Measurements from ENCODE around the gene ACAD10. TPM values are rescaled to one million over a fixed set of nuclear protein-coding genes. Genes with fewer than 3 reads are reported as not detected.
"Not testable (repeated sequence)": the region's sequence is repeated elsewhere in the genome, so short reads cannot be mapped to it uniquely, and the experiment has no call there.

Gene ACAD10
- total RNA-seq, 1 donor = 18.1 TPM

GRCh38 chr12:111642681-111643426 lies 43.0 kb upstream of the ACAD10 start:
- Histone ChIP-seq H3K9me3 (ENCODE audit: low read depth, low read length) (no peaks in the 10 kb centered on the region), H2AFZ (ENCODE audit: low read length) (no peak overlapping the region), H3K79me2 (ENCODE audit: insufficient read depth, low read length) (no peaks in the 10 kb centered on the region), H3K4me2 (ENCODE audit: insufficient read depth, low read length) (no peak overlapping the region), H4K20me1 (ENCODE audit: insufficient read depth, low read length) (peaks cover 6% of the 10 kb centered on the region), H3K36me3 (ENCODE audit: insufficient read depth, low read length) (peaks cover 31% of the 10 kb centered on the region), H3K4me3 (ENCODE audit: insufficient read depth, low read length) (no peak overlapping the region), H3K4me1 (ENCODE audit: insufficient read depth, low read length) (peaks cover 11% of the 10 kb centered on the region), H3K27me3 (ENCODE audit: insufficient read depth, low read length) (no peaks in the 10 kb centered on the region), H3K27ac (ENCODE audit: low read depth, low read length) (peak overlapping the region; percentile 50)
- no peak for TF ChIP-seq CTCF (IDR thresholded peaks at IDR 0.05; ENCODE audit: extremely low read depth, low read depth, low read length)
- DNase-seq (ENCODE audit: insufficient read length, low spot score, missing footprints) = no peak

GRCh38 chr12:111643427-111643826 lies 42.4 kb upstream of the ACAD10 start:
- H3K4me1 ChIP-seq (ENCODE audit: insufficient read depth, low read length) = peaks cover 11% of the 10 kb centered on the region
- H3K79me2 ChIP-seq (ENCODE audit: insufficient read depth, low read length) = no peaks in the 10 kb centered on the region
- TF ChIP-seq CTCF (IDR thresholded peaks at IDR 0.05; ENCODE audit: extremely low read depth, low read depth, low read length) = no peak
- no peaks in the 10 kb centered on the region for H3K9me3 ChIP-seq (ENCODE audit: low read depth, low read length)
- peak overlapping the region; percentile 50 for H3K27ac ChIP-seq (ENCODE audit: low read depth, low read length)
- no peak overlapping the region for H3K4me2 ChIP-seq (ENCODE audit: insufficient read depth, low read length)
- H2AFZ ChIP-seq (ENCODE audit: low read length) = no peak overlapping the region
- peak; percentile 72 for DNase-seq (ENCODE audit: insufficient read length, low spot score, missing footprints)
- H3K36me3 ChIP-seq (ENCODE audit: insufficient read depth, low read length) = peaks cover 31% of the 10 kb centered on the region
- H4K20me1 ChIP-seq (ENCODE audit: insufficient read depth, low read length) = peaks cover 6% of the 10 kb centered on the region
- H3K4me3 ChIP-seq (ENCODE audit: insufficient read depth, low read length) = no peak overlapping the region
- no peaks in the 10 kb centered on the region for H3K27me3 ChIP-seq (ENCODE audit: insufficient read depth, low read length)

GRCh38 chr12:111645433-111645832 lies 40.4 kb upstream of the ACAD10 start:
- no peaks in the 10 kb centered on the region for H3K9me3 ChIP-seq (ENCODE audit: low read depth, low read length)
- no peak overlapping the region for H3K4me2 ChIP-seq (ENCODE audit: insufficient read depth, low read length)
- peaks cover 42% of the 10 kb centered on the region for H3K36me3 ChIP-seq (ENCODE audit: insufficient read depth, low read length)
- peaks cover 6% of the 10 kb centered on the region for H4K20me1 ChIP-seq (ENCODE audit: insufficient read depth, low read length)
- no peaks in the 10 kb centered on the region for H3K79me2 ChIP-seq (ENCODE audit: insufficient read depth, low read length)
- no peak for TF ChIP-seq CTCF (IDR thresholded peaks at IDR 0.05; ENCODE audit: extremely low read depth, low read depth, low read length)
- H2AFZ ChIP-seq (ENCODE audit: low read length) = no peak overlapping the region
- peaks cover 11% of the 10 kb centered on the region for H3K4me1 ChIP-seq (ENCODE audit: insufficient read depth, low read length)
- no peak for DNase-seq (ENCODE audit: insufficient read length, low spot score, missing footprints)
- H3K27ac ChIP-seq (ENCODE audit: low read depth, low read length) = no peak overlapping the region
- H3K27me3 ChIP-seq (ENCODE audit: insufficient read depth, low read length) = no peaks in the 10 kb centered on the region
- H3K4me3 ChIP-seq (ENCODE audit: insufficient read depth, low read length) = no peak overlapping the region

- peaks cover 60% of the 10 kb centered on the region for H3K36me3 ChIP-seq (ENCODE audit: insufficient read depth, low read length)
Measured at GRCh38 chr12:111650912-111651311, 34.9 kb upstream of the ACAD10 start.

GRCh38 chr12:111652530-111652929 lies 33.3 kb upstream of the ACAD10 start:
- peaks cover 57% of the 10 kb centered on the region for H3K36me3 ChIP-seq (ENCODE audit: insufficient read depth, low read length)
- not testable (repeated sequence) for H2AFZ ChIP-seq (ENCODE audit: low read length); H3K4me2 ChIP-seq (ENCODE audit: insufficient read depth, low read length); H3K4me1 ChIP-seq (ENCODE audit: insufficient read depth, low read length); H3K9me3 ChIP-seq (ENCODE audit: low read depth, low read length); H3K79me2 ChIP-seq (ENCODE audit: insufficient read depth, low read length); H3K4me3 ChIP-seq (ENCODE audit: insufficient read depth, low read length); H3K27me3 ChIP-seq (ENCODE audit: insufficient read depth, low read length); DNase-seq (ENCODE audit: insufficient read length, low spot score, missing footprints); H4K20me1 ChIP-seq (ENCODE audit: insufficient read depth, low read length); H3K27ac ChIP-seq (ENCODE audit: low read depth, low read length)

More at GRCh38 chr12:111650912-111651311, 34.9 kb upstream of the ACAD10 start:
- no peaks in the 10 kb centered on the region for H3K9me3 ChIP-seq (ENCODE audit: low read depth, low read length)
- H3K4me2 ChIP-seq (ENCODE audit: insufficient read depth, low read length) = no peak overlapping the region
- no peak for DNase-seq (ENCODE audit: insufficient read length, low spot score, missing footprints)
- no peak overlapping the region for H3K27ac ChIP-seq (ENCODE audit: low read depth, low read length)
- H3K4me3 ChIP-seq (ENCODE audit: insufficient read depth, low read length) = no peak overlapping the region
- H3K79me2 ChIP-seq (ENCODE audit: insufficient read depth, low read length) = no peaks in the 10 kb centered on the region
- no peak for TF ChIP-seq CTCF (IDR thresholded peaks at IDR 0.05; ENCODE audit: extremely low read depth, low read depth, low read length)
- H2AFZ ChIP-seq (ENCODE audit: low read length) = no peak overlapping the region
- H3K27me3 ChIP-seq (ENCODE audit: insufficient read depth, low read length) = no peaks in the 10 kb centered on the region
- peaks cover 4% of the 10 kb centered on the region for H4K20me1 ChIP-seq (ENCODE audit: insufficient read depth, low read length)
- no peaks in the 10 kb centered on the region for H3K4me1 ChIP-seq (ENCODE audit: insufficient read depth, low read length)
